Mesothelial cell of epicardium (in vitro differentiated cells): Measurements from ENCODE around the gene SHCBP1L. TPM values are rescaled to one million over a fixed set of nuclear protein-coding genes. Genes with fewer than 3 reads are reported as not detected.

Source experiments
- DNase-seq, 2 experiments: peaks; one replicate each; pipeline ENCODE4 v3.0.0; 2021; ENCODE audit warnings: low spot score in 2 of 2; ENCODE audit not compliant: unreplicated experiment in 2 of 2
- H3K27ac Mint-ChIP-seq: 2 replicates; pipeline ENCODE4 v1.8.0; 2021; ENCODE audit warnings: mixed read lengths
- H3K27me3 Mint-ChIP-seq: 2 replicates; pipeline ENCODE4 v1.8.0; 2021; ENCODE audit warnings: low read depth, mixed read lengths
- H3K36me3 Mint-ChIP-seq: 2 replicates; pipeline ENCODE4 v1.8.0; 2021; ENCODE audit warnings: mixed read lengths
- H3K4me1 Mint-ChIP-seq: 2 replicates; pipeline ENCODE4 v1.8.0; 2021; ENCODE audit warnings: mixed read lengths
- H3K4me3 Mint-ChIP-seq: 2 replicates; pipeline ENCODE4 v1.8.0; 2021; ENCODE audit warnings: mild to moderate bottlenecking, moderate library complexity, mixed read lengths
- H3K9me3 Mint-ChIP-seq: 2 replicates; pipeline ENCODE4 v1.8.0; 2021; ENCODE audit warnings: mixed read lengths
- CTCF ChIP-seq: fragments of 200-600 bp; sonication (generic); IDR thresholded peaks from one replicate; pipeline ENCODE4 v1.5.0; 2021; ENCODE audit warnings: antibody characterized with exemption; ENCODE audit not compliant: unreplicated experiment
- total RNA-seq: library from RNA; stranded (reverse); gene quantifications from 3 replicates; pipeline ENCODE4 v1.2.1, GENCODE V29; 2021

The SHCBP1L gene
- total RNA-seq, 1 donor from 2014 or later: not detected

- no peak overlapping the region for H3K27ac Mint-ChIP-seq
- no peaks in the 10 kb centered on the region for H3K9me3 Mint-ChIP-seq
- peaks cover 66% of the 10 kb centered on the region for H3K36me3 Mint-ChIP-seq
- TF ChIP-seq CTCF: no peak
- H3K27me3 Mint-ChIP-seq: no peaks in the 10 kb centered on the region
- no peak for DNase-seq
- H3K4me3 Mint-ChIP-seq: no peak overlapping the region
- H3K4me1 Mint-ChIP-seq: no peaks in the 10 kb centered on the region
Observed at GRCh38 chr1:182863940-182864339, 89.0 kb downstream of the SHCBP1L start.

- H3K4me1 Mint-ChIP-seq: no peaks in the 10 kb centered on the region
- no peak for DNase-seq
- no peak for TF ChIP-seq CTCF
- no peaks in the 10 kb centered on the region for H3K27me3 Mint-ChIP-seq
- peaks cover 71% of the 10 kb centered on the region for H3K36me3 Mint-ChIP-seq
- H3K9me3 Mint-ChIP-seq: no peaks in the 10 kb centered on the region
- no peak overlapping the region for H3K4me3 Mint-ChIP-seq
- H3K27ac Mint-ChIP-seq: no peak overlapping the region
Observed at GRCh38 chr1:182862827-182863226, 90.1 kb downstream of the SHCBP1L start.

- no peak for DNase-seq
- no peak overlapping the region for H3K4me3 Mint-ChIP-seq
- H3K9me3 Mint-ChIP-seq: no peaks in the 10 kb centered on the region
- peaks cover 69% of the 10 kb centered on the region for H3K36me3 Mint-ChIP-seq
- H3K4me1 Mint-ChIP-seq: no peaks in the 10 kb centered on the region
- H3K27ac Mint-ChIP-seq: no peak overlapping the region
- TF ChIP-seq CTCF: no peak
- H3K27me3 Mint-ChIP-seq: no peaks in the 10 kb centered on the region
Observed at GRCh38 chr1:182861994-182862393, 91.0 kb downstream of the SHCBP1L start.

- Mint-ChIP-seq H3K27ac (no peak overlapping the region), H3K9me3 (no peaks in the 10 kb centered on the region), H3K27me3 (no peaks in the 10 kb centered on the region), H3K4me3 (no peak overlapping the region), H3K36me3 (peaks cover 60% of the 10 kb centered on the region), H3K4me1 (no peaks in the 10 kb centered on the region)
- no peak for DNase-seq
- no peak for TF ChIP-seq CTCF
Observed at GRCh38 chr1:182860658-182861057, 92.3 kb downstream of the SHCBP1L start.

- no peaks in the 10 kb centered on the region for H3K4me1 Mint-ChIP-seq
- H3K4me3 Mint-ChIP-seq: no peak overlapping the region
- H3K36me3 Mint-ChIP-seq: peaks cover 58% of the 10 kb centered on the region
- H3K27me3 Mint-ChIP-seq: no peaks in the 10 kb centered on the region
- no peak for TF ChIP-seq CTCF
- H3K27ac Mint-ChIP-seq: no peak overlapping the region
- no peak for DNase-seq
- no peaks in the 10 kb centered on the region for H3K9me3 Mint-ChIP-seq
Observed at GRCh38 chr1:182857212-182857611, 95.8 kb downstream of the SHCBP1L start.

- H3K4me3 Mint-ChIP-seq: no peak overlapping the region
- H3K27ac Mint-ChIP-seq: no peak overlapping the region
- H3K36me3 Mint-ChIP-seq: peaks cover 52% of the 10 kb centered on the region
- H3K4me1 Mint-ChIP-seq: no peaks in the 10 kb centered on the region
- no peak for DNase-seq
- no peaks in the 10 kb centered on the region for H3K27me3 Mint-ChIP-seq
- no peaks in the 10 kb centered on the region for H3K9me3 Mint-ChIP-seq
- no peak for TF ChIP-seq CTCF
Observed at GRCh38 chr1:182855911-182856310, 97.1 kb downstream of the SHCBP1L start.
